OCI-LY3 (cell line): Measurements from ENCODE around the gene S100A6.

ENCODE experiments used
- CTCF ChIP-seq: fragments of 200-600, 300-600 bp; sonication (generic); IDR thresholded peaks from 2 replicates; pipeline ENCODE4 v1.5.1; 2014; ENCODE audit warnings: antibody characterized with exemption, low read length, low read depth
- EZH2phosphoT487 ChIP-seq: fragments of 200-600 bp; shearing (Covaris generic); IDR thresholded peaks from 2 replicates; pipeline ENCODE4 v1.6.1; 2018; ENCODE audit warnings: antibody characterized with exemption, mixed run types, low read depth

- no peak for TF ChIP-seq CTCF
- no peak for TF ChIP-seq EZH2phosphoT487
Measured at GRCh38 chr1:153566414-153567371, 30.9 kb upstream of the S100A6 start.
